Coronary artery (tissue), 2 donors: ENCODE results near the gene PPM1J.

Experiments used
- DNase-seq: peaks from one replicate; pipeline ENCODE4 v3.0.0-alpha.2; 2017; ENCODE audit warnings: low spot score
- H3K27ac ChIP-seq, 2 donors: fragments of 200-600 bp; sonication (generic); one replicate each; pipeline ENCODE4 v1.5.1; 2016 to 2019
- H3K4me3 ChIP-seq: fragments of 200-600 bp; sonication (generic); 2 replicates; pipeline ENCODE4 v1.5.1; 2016; ENCODE audit warnings: mild to moderate bottlenecking, moderate library complexity
- CTCF ChIP-seq: fragments of 200-600 bp; sonication (generic); IDR thresholded peaks from one replicate; pipeline ENCODE4 v1.5.1; 2019; ENCODE audit warnings: antibody characterized with exemption

The PPM1J gene

GRCh38 chr1:112696578-112697314 is 18.4 kb downstream of the PPM1J start:
- no peak for TF ChIP-seq CTCF
- no peak for DNase-seq
- no peak overlapping the region for H3K4me3 ChIP-seq
- no peak overlapping the region for H3K27ac ChIP-seq

- Histone ChIP-seq H3K27ac (no peak overlapping the region), H3K4me3 (no peak overlapping the region)
- no peak for DNase-seq
- no peak for TF ChIP-seq CTCF
These were observed 19.9 kb downstream of the PPM1J start for GRCh38 chr1:112695276-112695675.

- no peak for DNase-seq
- no peak overlapping the region for H3K4me3 ChIP-seq
- H3K27ac ChIP-seq, result no peak overlapping the region
- no peak for TF ChIP-seq CTCF
These were observed 20.7 kb downstream of the PPM1J start for GRCh38 chr1:112694363-112694929.

GRCh38 chr1:112693821-112694220 is 21.3 kb downstream of the PPM1J start:
- no peak for TF ChIP-seq CTCF
- Histone ChIP-seq H3K4me3 (no peak overlapping the region), H3K27ac (no peak overlapping the region)
- DNase-seq, result no peak

GRCh38 chr1:112692681-112693080 is 22.5 kb downstream of the PPM1J start:
- DNase-seq, result no peak
- no peak for TF ChIP-seq CTCF
- no peak overlapping the region for H3K4me3 ChIP-seq
- H3K27ac ChIP-seq, result no peak overlapping the region

- no peak overlapping the region for H3K27ac ChIP-seq
- no peak for DNase-seq
These were observed 25.3 kb downstream of the PPM1J start for GRCh38 chr1:112689842-112690237.

More at GRCh38 chr1:112689842-112690237, 25.3 kb downstream of the PPM1J start:
- no peak overlapping the region for H3K4me3 ChIP-seq
- no peak for TF ChIP-seq CTCF
